ENCODE results near the gene OR7G1. TPM values are rescaled to one million over a fixed set of nuclear protein-coding genes. Genes with fewer than 3 reads are reported as not detected.

Gene OR7G1
- total RNA-seq, 1 donor from 2014 or later: not detected

DNA sequence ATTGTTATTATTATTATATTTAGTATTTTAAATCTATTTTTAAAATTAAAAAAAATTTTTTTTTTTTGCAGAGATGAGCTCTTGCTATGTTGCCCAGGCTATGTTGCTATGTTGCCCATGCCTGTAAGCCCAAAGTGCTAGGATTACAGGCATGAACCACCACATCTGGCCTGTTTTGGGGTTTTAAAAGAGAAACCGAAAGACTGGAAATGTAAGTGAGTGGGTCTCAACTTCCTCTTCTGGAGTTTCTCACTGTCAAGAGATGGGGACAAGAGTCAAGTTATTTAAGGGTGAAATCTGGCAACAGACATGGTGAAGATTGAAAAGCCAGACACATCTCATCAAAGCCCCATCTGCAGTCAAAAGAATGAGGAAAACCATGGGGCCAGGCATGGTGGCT is 15.4 kb upstream of the OR7G1 start:
- no peak for DNase-seq (ENCODE audit: low spot score)
- H3K4me1 Mint-ChIP-seq (ENCODE audit: low read depth): peaks cover 5% of the 10 kb centered on the region
- H3K27me3 Mint-ChIP-seq (ENCODE audit: low read depth): peaks cover 1% of the 10 kb centered on the region
- no peak overlapping the region for H3K4me3 Mint-ChIP-seq (ENCODE audit: unreplicated experiment)
- no peak overlapping the region for H3K27ac Mint-ChIP-seq (ENCODE audit: unreplicated experiment)
- no peaks in the 10 kb centered on the region for H3K9me3 Mint-ChIP-seq (ENCODE audit: low read depth)
- no peaks in the 10 kb centered on the region for H3K36me3 Mint-ChIP-seq (ENCODE audit: low read depth)
- TF ChIP-seq, protein P1, sequence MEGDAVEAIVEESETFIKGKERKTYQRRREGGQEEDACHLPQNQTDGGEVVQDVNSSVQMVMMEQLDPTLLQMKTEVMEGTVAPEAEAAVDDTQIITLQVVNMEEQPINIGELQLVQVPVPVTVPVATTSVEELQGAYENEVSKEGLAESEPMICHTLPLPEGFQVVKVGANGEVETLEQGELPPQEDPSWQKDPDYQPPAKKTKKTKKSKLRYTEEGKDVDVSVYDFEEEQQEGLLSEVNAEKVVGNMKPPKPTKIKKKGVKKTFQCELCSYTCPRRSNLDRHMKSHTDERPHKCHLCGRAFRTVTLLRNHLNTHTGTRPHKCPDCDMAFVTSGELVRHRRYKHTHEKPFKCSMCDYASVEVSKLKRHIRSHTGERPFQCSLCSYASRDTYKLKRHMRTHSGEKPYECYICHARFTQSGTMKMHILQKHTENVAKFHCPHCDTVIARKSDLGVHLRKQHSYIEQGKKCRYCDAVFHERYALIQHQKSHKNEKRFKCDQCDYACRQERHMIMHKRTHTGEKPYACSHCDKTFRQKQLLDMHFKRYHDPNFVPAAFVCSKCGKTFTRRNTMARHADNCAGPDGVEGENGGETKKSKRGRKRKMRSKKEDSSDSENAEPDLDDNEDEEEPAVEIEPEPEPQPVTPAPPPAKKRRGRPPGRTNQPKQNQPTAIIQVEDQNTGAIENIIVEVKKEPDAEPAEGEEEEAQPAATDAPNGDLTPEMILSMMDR (IDR thresholded peaks at IDR 0.05): no peak

DNA sequence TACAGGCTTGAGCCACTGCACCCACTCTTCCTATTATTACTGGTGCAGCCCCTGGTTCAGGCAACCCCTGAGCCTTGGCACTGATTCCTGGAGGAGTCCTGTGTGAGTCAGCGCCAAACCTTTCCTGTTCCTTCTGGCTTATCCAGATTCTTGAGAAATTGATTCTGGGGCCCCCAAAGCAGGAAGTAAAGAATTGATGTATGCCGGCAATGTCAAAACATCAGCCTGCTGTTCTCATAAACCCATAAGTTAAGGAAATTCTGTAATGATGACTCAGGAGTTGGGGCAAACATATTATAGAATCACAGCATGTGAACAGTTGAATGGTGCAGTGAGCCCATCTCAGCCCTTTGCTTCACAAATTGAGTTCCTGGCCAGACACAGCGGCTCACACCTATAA is 12.6 kb upstream of the OR7G1 start:
- no peak overlapping the region for H3K4me3 Mint-ChIP-seq (ENCODE audit: unreplicated experiment)
- no peak overlapping the region for H3K27ac Mint-ChIP-seq (ENCODE audit: unreplicated experiment)
- H3K9me3 Mint-ChIP-seq (ENCODE audit: low read depth): no peaks in the 10 kb centered on the region
- H3K4me1 Mint-ChIP-seq (ENCODE audit: low read depth): peaks cover 5% of the 10 kb centered on the region
- no peaks in the 10 kb centered on the region for H3K36me3 Mint-ChIP-seq (ENCODE audit: low read depth)
- TF ChIP-seq, protein P1 (IDR thresholded peaks at IDR 0.05): no peak
- peaks cover 1% of the 10 kb centered on the region for H3K27me3 Mint-ChIP-seq (ENCODE audit: low read depth)
- DNase-seq (ENCODE audit: low spot score): no peak

DNA sequence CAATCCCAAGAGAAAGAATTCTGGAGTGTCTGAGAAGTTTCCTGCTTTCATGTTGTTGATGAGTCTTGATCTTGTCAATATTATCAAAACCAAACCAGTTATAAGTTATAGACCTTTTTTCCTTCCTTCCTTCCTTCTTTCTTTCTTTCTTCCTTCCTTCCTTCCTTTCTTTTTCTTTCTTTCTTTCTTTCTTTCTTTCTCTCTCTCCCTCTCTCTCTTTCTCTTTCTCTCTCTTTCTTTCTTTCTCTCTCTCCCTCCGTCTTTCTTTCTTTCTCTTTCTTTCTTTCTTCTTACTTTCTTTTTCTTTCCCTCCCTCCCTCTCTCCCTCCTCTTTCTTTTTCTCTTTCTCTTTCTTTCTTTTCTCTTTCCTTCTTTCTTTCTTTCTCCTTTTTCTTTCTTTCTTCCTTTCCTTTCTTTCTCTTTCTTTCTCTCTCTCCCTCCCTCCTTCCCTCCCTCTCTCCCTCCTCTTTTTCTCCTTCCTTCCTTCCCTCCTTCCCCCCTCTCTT is 11.4 kb upstream of the OR7G1 start, which contains the start of gene OR7G3:
Gene OR7G3, minus strand, starts transcription at position 51 of the 506 bp plus-strand sequence. Its CDS starts 0 bp downstream, at position 51.
- H3K27ac Mint-ChIP-seq (ENCODE audit: unreplicated experiment): no peak within 1 kb of the TSS
- H3K27me3 Mint-ChIP-seq (ENCODE audit: low read depth): peaks cover 1% of the 10 kb centered on the region
- peaks cover 2% of the 10 kb centered on the region for H3K9me3 Mint-ChIP-seq (ENCODE audit: low read depth)
- TF ChIP-seq, protein P1 (IDR thresholded peaks at IDR 0.05): no peak
- H3K4me1 Mint-ChIP-seq (ENCODE audit: low read depth): peaks cover 5% of the 10 kb centered on the region
- H3K4me3 Mint-ChIP-seq (ENCODE audit: unreplicated experiment): no peak within 1 kb of the TSS
- no peak for DNase-seq (ENCODE audit: low spot score)
- H3K36me3 Mint-ChIP-seq (ENCODE audit: low read depth): no peaks in the 10 kb centered on the region

DNA sequence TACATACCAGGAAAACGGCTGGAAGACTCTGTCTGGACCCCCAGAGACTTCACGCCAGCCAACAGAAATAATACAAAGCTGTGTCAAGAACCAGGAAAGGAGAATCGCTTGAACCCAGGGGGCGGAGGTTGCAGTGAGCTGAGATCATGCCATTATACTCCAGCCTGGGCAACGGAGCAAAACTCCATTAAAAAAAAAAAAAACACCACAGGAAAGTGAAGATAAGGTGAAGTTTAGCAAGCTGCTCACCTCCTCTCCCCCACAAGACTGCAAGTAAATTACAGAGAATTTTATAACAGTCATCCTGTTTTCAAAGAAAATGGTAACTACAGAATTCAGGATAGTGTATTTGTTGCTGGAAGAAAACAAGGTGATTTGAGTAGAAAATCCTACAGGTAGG is 984 bp upstream of the OR7G1 start:
- Mint-ChIP-seq H3K9me3 (ENCODE audit: low read depth) (peaks cover 11% of the 10 kb centered on the region), H3K27me3 (ENCODE audit: low read depth) (peaks cover 7% of the 10 kb centered on the region), H3K4me3 (ENCODE audit: unreplicated experiment) (no peak overlapping the region), H3K27ac (ENCODE audit: unreplicated experiment) (no peak overlapping the region), H3K36me3 (ENCODE audit: low read depth) (no peaks in the 10 kb centered on the region), H3K4me1 (ENCODE audit: low read depth) (no peaks in the 10 kb centered on the region)
- DNase-seq (ENCODE audit: low spot score): no peak
- TF ChIP-seq, protein P1 (IDR thresholded peaks at IDR 0.05): no peak

DNA sequence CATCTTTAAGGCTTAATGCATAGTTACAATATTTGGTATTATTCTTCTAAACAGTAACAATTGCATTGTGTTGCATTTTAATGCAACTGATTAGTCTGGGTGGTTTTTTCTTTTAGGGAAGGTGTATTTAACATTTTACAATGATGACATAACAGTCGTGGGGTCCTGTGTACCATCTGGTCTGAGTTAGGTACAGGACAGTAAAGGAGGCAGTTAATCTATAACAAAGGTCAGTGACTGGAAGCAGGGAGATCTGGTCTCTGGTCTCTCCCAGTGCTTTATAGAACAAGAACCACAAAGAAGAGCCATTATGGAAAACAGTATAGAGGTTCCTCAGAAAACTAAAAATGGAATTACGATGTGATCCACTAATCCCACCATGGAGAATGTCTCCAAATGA is 5.6 kb downstream of the OR7G1 start:
- Mint-ChIP-seq H3K36me3 (ENCODE audit: low read depth) (no peaks in the 10 kb centered on the region), H3K4me3 (ENCODE audit: unreplicated experiment) (no peak overlapping the region), H3K27me3 (ENCODE audit: low read depth) (peaks cover 5% of the 10 kb centered on the region), H3K4me1 (ENCODE audit: low read depth) (no peaks in the 10 kb centered on the region), H3K27ac (ENCODE audit: unreplicated experiment) (no peak overlapping the region), H3K9me3 (ENCODE audit: low read depth) (no peaks in the 10 kb centered on the region)
- TF ChIP-seq, protein P1 (IDR thresholded peaks at IDR 0.05): no peak
- no peak for DNase-seq (ENCODE audit: low spot score)

Data from chondrocyte (in vitro differentiated cells).